HepG2 (cell line): ENCODE measurements around the gene BID. TPM values are rescaled to one million over a fixed set of nuclear protein-coding genes. Genes with fewer than 3 reads are reported as not detected.

Experiments
- AHDC1 ChIP-seq: sonication (generic); formaldehyde crosslinking; IDR thresholded peaks from 2 replicates; pipeline ENCODE4 v1.5.1; 2020; ENCODE audit warnings: mild to moderate bottlenecking, missing genetic modification reagents, borderline replicate concordance
- CREBL2 ChIP-seq: sonication (generic); formaldehyde crosslinking; IDR thresholded peaks from 2 replicates; pipeline ENCODE4 v1.8.1; 2023; ENCODE audit warnings: missing genetic modification reagents, mild to moderate bottlenecking, borderline replicate concordance
- ERF ChIP-seq: IDR thresholded peaks from 2 replicates; pipeline ENCODE4 v1.6.1; 2018; ENCODE audit warnings: missing biosample characterization, missing genetic modification reagents
- JUND ChIP-seq: sonication (generic); formaldehyde crosslinking; IDR thresholded peaks from 2 replicates; pipeline ENCODE4 v1.8.0; 2022; ENCODE audit warnings: mild to moderate bottlenecking, missing genetic modification reagents
- PPARG ChIP-seq: conservative IDR thresholded peaks from 2 replicates; pipeline ENCODE4 v1.6.1; 2016; ENCODE audit warnings: missing biosample characterization, missing genetic modification reagents
- REL ChIP-seq: sonication (generic); formaldehyde crosslinking; conservative IDR thresholded peaks from 2 replicates; pipeline ENCODE4 v1.8.0; 2022; ENCODE audit warnings: mild to moderate bottlenecking, missing genetic modification reagents, moderate library complexity
- SNAPC2 ChIP-seq: sonication (generic); formaldehyde crosslinking; IDR thresholded peaks from 2 replicates; pipeline ENCODE4 v1.8.1; 2022; ENCODE audit warnings: mild to moderate bottlenecking, missing genetic modification reagents
- TAF1 ChIP-seq: sonication (generic); formaldehyde crosslinking; IDR thresholded peaks from 2 replicates; pipeline ENCODE4 v1.4.0; 2020; ENCODE audit warnings: missing genetic modification reagents
- TBX3 ChIP-seq: fragments of 450-650 bp; IDR thresholded peaks from 2 replicates; pipeline ENCODE4 v1.6.1; 2017; ENCODE audit warnings: antibody characterized with exemption, mild to moderate bottlenecking, inconsistent platforms, borderline replicate concordance
- TCF12 ChIP-seq, 2 experiments: fragments of 450-650 bp in 1 of 2; sonication (generic) in 1 of 2; formaldehyde crosslinking in 1 of 2; IDR thresholded peaks; 2 replicates each; pipeline versions ENCODE4 v1.6.1 to v1.8.0; 2017 to 2022; ENCODE audit warnings: antibody characterized with exemption in 1 of 2, mild to moderate bottlenecking in 1 of 2, missing genetic modification reagents in 1 of 2, moderate library complexity in 1 of 2
- YEATS4 ChIP-seq: sonication (generic); formaldehyde crosslinking; IDR thresholded peaks from 2 replicates; pipeline ENCODE4 v1.4.0; 2020; ENCODE audit warnings: missing genetic modification reagents, borderline replicate concordance
- ZBTB1 ChIP-seq: sonication (generic); formaldehyde crosslinking; IDR thresholded peaks from 2 replicates; pipeline ENCODE4 v1.4.0; 2020; ENCODE audit warnings: missing genetic modification reagents, borderline replicate concordance
- ZNF3 ChIP-seq: IDR thresholded peaks from 2 replicates; pipeline ENCODE4 v1.7.0; 2017; ENCODE audit warnings: inconsistent platforms
- ZNF33A ChIP-seq: sonication (generic); formaldehyde crosslinking; IDR thresholded peaks from 2 replicates; pipeline ENCODE4 v1.5.1; 2020; ENCODE audit warnings: missing genetic modification reagents, mild to moderate bottlenecking, moderate library complexity, borderline replicate concordance
- ZNF572 ChIP-seq: sonication (generic); formaldehyde crosslinking; IDR thresholded peaks from 2 replicates; pipeline ENCODE4 v1.5.1; 2020; ENCODE audit warnings: mild to moderate bottlenecking, missing genetic modification reagents
- ZNF597 ChIP-seq: sonication (generic); formaldehyde crosslinking; IDR thresholded peaks from 2 replicates; pipeline ENCODE4 v1.5.0; 2020; ENCODE audit warnings: missing genetic modification reagents
- polyA plus RNA-seq, 8 experiments: library from polyadenylated mRNA; depleted of rRNA in 3 of 8; stranded (reverse) in 7 of 8; unstranded in 1 of 8; fragments of >200 nt; fragmentation: Illumina TruSeq in 4 of 8; extraction: Trizol in 4 of 8; gene quantifications; 2 replicates each; pipeline versions ENCODE4 v1.2.1 to v1.2.3, GENCODE V29; 2011 to 2016; ENCODE audit warnings: low read depth in 4 of 8, missing spikeins in 1 of 8, mixed read lengths in 1 of 8; ENCODE audit not compliant: insufficient read depth in 1 of 8
- total RNA-seq, 5 experiments: library from RNA; depleted of rRNA; stranded (reverse); fragments of >200 nt; fragmentation: Illumina TruSeq; extraction: Trizol; gene quantifications; 2 replicates each; pipeline ENCODE4 v1.2.3, GENCODE V29; 2016; ENCODE audit warnings: low read depth in 1 of 5
- TF ChIP-seq, protein P1 (sequence below): sonication (generic); formaldehyde crosslinking; IDR thresholded peaks from 2 replicates; pipeline ENCODE4 v1.9.0; 2021; ENCODE audit warnings: missing genetic modification reagents, borderline replicate concordance
- TF ChIP-seq, protein P2 (sequence below): sonication (generic); formaldehyde crosslinking; IDR thresholded peaks from 2 replicates; pipeline ENCODE4 v1.4.0; 2020; ENCODE audit warnings: missing genetic modification reagents

The BID gene
- total and polyA plus RNA-seq, 2 of the 13 experiments (the other 11 are each of a cell fraction or from before 2014, with no cell fraction given), result 35.3 to 51.7 TPM

- TF ChIP-seq SNAPC2 (CRISPR knock-in tag), result no peak
- peak; percentile 43; the same call in 1 of the 2 replicates for TF ChIP-seq YEATS4 (CRISPR knock-in tag)
- peak; percentile 62; the same call in 1 of the 2 replicates for TF ChIP-seq ERF (CRISPR knock-in tag)
- no peak for TF ChIP-seq ZNF3
- TF ChIP-seq ZNF33A, result no peak
- TF ChIP-seq AHDC1, result no peak
- TF ChIP-seq TCF12 (IDR thresholded peaks at IDR 0.05), result no peak
- TF ChIP-seq TCF12 (CRISPR knock-in tag; IDR thresholded peaks at IDR 0.05), result no peak
- no peak for TF ChIP-seq ZNF597 (CRISPR knock-in tag)
- TF ChIP-seq ZBTB1, result no peak
- TF ChIP-seq TBX3, result no peak
- TF ChIP-seq TAF1 (CRISPR knock-in tag), result peak; percentile 64; the same call in 1 of the 2 replicates
- no peak; the same call in 1 of the 2 replicates for TF ChIP-seq CREBL2
- TF ChIP-seq, protein P1, sequence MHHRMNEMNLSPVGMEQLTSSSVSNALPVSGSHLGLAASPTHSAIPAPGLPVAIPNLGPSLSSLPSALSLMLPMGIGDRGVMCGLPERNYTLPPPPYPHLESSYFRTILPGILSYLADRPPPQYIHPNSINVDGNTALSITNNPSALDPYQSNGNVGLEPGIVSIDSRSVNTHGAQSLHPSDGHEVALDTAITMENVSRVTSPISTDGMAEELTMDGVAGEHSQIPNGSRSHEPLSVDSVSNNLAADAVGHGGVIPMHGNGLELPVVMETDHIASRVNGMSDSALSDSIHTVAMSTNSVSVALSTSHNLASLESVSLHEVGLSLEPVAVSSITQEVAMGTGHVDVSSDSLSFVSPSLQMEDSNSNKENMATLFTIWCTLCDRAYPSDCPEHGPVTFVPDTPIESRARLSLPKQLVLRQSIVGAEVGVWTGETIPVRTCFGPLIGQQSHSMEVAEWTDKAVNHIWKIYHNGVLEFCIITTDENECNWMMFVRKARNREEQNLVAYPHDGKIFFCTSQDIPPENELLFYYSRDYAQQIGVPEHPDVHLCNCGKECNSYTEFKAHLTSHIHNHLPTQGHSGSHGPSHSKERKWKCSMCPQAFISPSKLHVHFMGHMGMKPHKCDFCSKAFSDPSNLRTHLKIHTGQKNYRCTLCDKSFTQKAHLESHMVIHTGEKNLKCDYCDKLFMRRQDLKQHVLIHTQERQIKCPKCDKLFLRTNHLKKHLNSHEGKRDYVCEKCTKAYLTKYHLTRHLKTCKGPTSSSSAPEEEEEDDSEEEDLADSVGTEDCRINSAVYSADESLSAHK, result no peak
- no peak for TF ChIP-seq REL (CRISPR knock-in tag)
- TF ChIP-seq ZNF572 (CRISPR knock-in tag), result no peak
- peak; percentile 34; the same call in 1 of the 2 replicates for TF ChIP-seq PPARG (CRISPR knock-in tag)
- TF ChIP-seq, protein P2, sequence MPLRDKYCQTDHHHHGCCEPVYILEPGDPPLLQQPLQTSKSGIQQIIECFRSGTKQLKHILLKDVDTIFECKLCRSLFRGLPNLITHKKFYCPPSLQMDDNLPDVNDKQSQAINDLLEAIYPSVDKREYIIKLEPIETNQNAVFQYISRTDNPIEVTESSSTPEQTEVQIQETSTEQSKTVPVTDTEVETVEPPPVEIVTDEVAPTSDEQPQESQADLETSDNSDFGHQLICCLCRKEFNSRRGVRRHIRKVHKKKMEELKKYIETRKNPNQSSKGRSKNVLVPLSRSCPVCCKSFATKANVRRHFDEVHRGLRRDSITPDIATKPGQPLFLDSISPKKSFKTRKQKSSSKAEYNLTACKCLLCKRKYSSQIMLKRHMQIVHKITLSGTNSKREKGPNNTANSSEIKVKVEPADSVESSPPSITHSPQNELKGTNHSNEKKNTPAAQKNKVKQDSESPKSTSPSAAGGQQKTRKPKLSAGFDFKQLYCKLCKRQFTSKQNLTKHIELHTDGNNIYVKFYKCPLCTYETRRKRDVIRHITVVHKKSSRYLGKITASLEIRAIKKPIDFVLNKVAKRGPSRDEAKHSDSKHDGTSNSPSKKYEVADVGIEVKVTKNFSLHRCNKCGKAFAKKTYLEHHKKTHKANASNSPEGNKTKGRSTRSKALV, result no peak
- TF ChIP-seq JUND (CRISPR knock-in tag), result no peak
These were observed 2.9 kb upstream of the BID start (continued) for GRCh38 chr22:17777005-17777716.
